Activated T-cell treated with anti-CD3 and anti-CD28 coated beads, Interleukin-2, amount 50 U/mL, for 4 hours (primary cell): ENCODE measurements around the gene SEMA6C. TPM values are rescaled to one million over a fixed set of nuclear protein-coding genes. Genes with fewer than 3 reads are reported as not detected.
"Not testable (repeated sequence)": the region's sequence is repeated elsewhere in the genome, so short reads cannot be mapped to it uniquely, and the experiment has no call there.

Source experiments
- ATAC-seq, 2 donors: fragments of 200-7000 bp; cut with Tn5 transposase; one replicate each; pipeline ENCODE4 v1.10.0; 2021
- DNase-seq: peaks from one replicate; pipeline ENCODE4 v3.0.0-alpha.2; 2020
- H3K27me3 Mint-ChIP-seq: one replicate; pipeline ENCODE4 v1.8.0; 2021; ENCODE audit warnings: low read depth, mixed read lengths
- H3K36me3 Mint-ChIP-seq: one replicate; pipeline ENCODE4 v1.8.0; 2022; ENCODE audit warnings: mixed read lengths; ENCODE audit not compliant: insufficient read depth
- H3K4me1 Mint-ChIP-seq: one replicate; pipeline ENCODE4 v1.8.0; 2021; ENCODE audit warnings: low read depth, mixed read lengths
- H3K4me3 Mint-ChIP-seq: one replicate; pipeline ENCODE4 v1.8.0; 2021; ENCODE audit warnings: mild to moderate bottlenecking, moderate library complexity, mixed read lengths
- H3K9me3 Mint-ChIP-seq: one replicate; pipeline ENCODE4 v1.8.0; 2021; ENCODE audit warnings: mixed read lengths
- total RNA-seq, 3 donors: library from RNA; stranded (reverse); gene quantifications; one replicate each; pipeline ENCODE4 v1.2.1, GENCODE V29; 2021

Gene SEMA6C
- 1 to 10 TPM in 1 of 3 donors, under 1 TPM in 2; 0.78 to 1.3 (median 0.84) TPM for total RNA-seq

GRCh38 chr1:151146412-151147131 lies at the start of gene SEMA6C:
Gene SEMA6C, minus strand, starts transcription at chr1:151146631. Its CDS starts 4,010 bp downstream, at chr1:151142621.
- DNase-seq = peak; percentile 78
- H3K4me1 Mint-ChIP-seq = peaks cover 11% of the 10 kb centered on the region
- no peaks in the 10 kb centered on the region for H3K27me3 Mint-ChIP-seq
- no peaks in the 10 kb centered on the region for H3K9me3 Mint-ChIP-seq
- H3K4me3 Mint-ChIP-seq = peak within 1 kb of the TSS; percentile 85
- peak; percentile 100 for ATAC-seq
- H3K36me3 Mint-ChIP-seq = no peaks in the 10 kb centered on the region

DNA sequence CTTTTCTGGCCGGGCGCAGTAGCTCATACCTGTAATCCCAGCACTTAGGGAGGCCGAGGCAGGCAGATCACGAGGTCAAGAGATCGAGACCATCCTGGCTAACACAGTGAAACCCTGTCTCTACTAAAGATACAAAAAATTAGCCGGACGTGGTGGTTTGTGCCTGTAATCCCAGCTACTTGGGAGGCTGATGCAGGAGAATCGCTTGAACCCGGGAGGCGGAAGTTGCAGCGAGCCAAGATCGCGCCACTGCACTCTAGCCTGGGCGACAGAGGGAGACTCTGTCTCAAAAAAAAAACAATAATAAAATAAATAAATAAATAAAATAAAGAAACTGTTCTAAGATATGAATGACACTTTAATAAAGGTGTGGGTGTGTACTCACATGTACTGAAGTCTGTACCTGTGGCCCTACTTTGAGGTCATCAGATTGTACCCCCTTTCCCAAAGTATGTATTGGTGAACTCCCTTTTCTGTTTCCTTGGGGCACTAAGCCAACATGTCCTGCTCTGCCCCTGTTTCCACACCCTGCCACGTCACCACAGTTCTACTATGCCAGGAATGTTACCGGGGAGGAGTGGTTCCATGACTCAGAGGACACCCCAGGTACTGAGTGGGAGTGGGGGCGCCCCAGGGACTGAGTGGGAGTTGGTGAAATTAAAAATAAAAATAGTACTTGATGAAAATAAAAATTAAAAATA lies 48.6 kb upstream of the SEMA6C start:
- peak; percentile 13 for DNase-seq
- ATAC-seq, H3K27me3 Mint-ChIP-seq, H3K9me3 Mint-ChIP-seq, H3K36me3 Mint-ChIP-seq, H3K4me3 Mint-ChIP-seq: not testable (repeated sequence)
- H3K4me1 Mint-ChIP-seq = peaks cover 30% of the 10 kb centered on the region

DNA sequence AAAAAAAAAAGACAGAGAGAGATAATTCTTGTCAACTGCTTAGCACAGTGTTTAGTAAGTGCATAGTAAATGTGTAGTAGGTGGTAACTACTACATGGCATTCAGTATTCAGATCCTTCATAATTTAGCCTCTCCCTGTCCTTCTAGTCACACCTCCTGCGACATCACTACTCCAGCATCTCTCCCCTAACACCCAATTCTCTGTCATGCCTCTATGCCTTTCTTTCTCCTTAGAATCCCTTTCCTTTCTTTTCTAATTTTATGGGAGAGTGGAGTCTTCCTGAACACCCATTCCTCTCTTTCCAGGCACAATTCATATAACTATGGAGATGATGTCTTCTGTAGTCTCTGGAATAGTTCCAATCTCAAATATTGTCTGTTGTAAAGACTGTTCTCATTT lies 47.4 kb upstream of the SEMA6C start:
- peaks cover 3% of the 10 kb centered on the region for H3K27me3 Mint-ChIP-seq
- H3K4me3 Mint-ChIP-seq = no peak overlapping the region
- ATAC-seq = no peak
- H3K9me3 Mint-ChIP-seq = no peaks in the 10 kb centered on the region
- H3K36me3 Mint-ChIP-seq = no peaks in the 10 kb centered on the region
- H3K4me1 Mint-ChIP-seq = peaks cover 23% of the 10 kb centered on the region
- no peak for DNase-seq

GRCh38 chr1:151193304-151193703 lies 46.9 kb upstream of the SEMA6C start:
- peaks cover 28% of the 10 kb centered on the region for H3K4me1 Mint-ChIP-seq
- H3K36me3 Mint-ChIP-seq = no peaks in the 10 kb centered on the region
- no peak for ATAC-seq
- no peak for DNase-seq
- H3K9me3 Mint-ChIP-seq = no peaks in the 10 kb centered on the region
- H3K4me3 Mint-ChIP-seq = no peak overlapping the region
- peaks cover 3% of the 10 kb centered on the region for H3K27me3 Mint-ChIP-seq

DNA sequence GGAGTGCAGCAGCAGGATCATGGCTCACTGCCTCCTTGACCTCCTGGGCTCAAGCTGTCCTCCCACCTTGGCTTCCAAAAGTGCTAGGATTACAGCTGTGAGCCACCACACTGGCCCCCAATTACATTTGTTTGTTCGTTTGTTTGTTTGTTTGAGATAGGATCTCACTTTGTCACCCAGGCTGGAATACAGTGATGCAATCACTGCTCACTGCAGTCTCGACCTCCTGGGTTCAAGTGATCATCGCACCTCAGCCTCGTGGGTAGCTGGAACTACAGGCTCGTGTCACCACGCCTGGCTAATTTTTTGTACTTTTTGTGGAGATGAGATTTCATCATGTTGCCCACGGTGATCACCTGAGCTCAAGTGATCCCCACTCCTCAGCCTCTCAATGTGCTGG lies 45.6 kb upstream of the SEMA6C start:
- Mint-ChIP-seq H3K4me1 (peaks cover 25% of the 10 kb centered on the region), H3K36me3 (no peaks in the 10 kb centered on the region), H3K4me3 (no peak overlapping the region), H3K9me3 (no peaks in the 10 kb centered on the region), H3K27me3 (peaks cover 3% of the 10 kb centered on the region)
- no peak for ATAC-seq
- no peak for DNase-seq

DNA sequence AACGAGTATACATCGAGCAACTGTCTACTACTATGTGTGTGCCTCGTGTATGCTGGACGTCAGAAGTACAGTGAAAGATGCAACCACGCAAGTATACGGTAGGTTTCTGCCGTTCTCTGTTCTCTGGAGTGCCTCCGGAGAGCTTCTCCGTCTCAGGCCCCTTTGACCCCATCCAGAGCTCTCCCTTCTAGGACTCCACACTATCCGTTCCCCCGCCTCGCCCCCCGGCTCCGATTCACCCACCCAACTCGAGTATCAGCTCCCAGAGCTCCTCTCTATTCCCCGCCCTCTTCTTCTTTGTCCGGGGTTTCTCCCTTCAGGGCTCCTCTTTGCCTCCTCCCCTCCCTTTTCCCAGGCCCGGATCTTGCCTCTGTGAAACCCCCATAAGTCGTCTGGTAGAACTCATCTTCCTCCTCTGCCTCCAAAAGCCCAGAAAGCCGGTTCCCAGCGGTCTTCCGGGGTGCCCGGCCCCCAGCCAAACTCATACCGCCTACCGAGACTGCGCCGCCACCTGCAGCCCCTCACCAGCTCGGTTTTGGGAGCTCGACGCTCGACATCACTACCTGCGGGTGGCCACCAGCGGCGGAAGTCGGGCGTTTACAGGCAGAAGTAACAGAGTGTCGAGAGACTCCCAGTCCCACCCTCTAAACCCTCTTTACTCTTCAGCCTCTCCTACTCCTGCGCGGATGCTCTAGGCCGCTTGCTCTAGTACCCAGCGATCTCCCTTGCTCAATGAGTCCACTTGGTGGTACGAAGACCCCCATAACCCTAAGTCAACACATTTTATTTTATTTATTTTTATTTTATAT lies 43.4 kb upstream of the SEMA6C start, which contains the start of gene VPS72:
TSS of gene VPS72 (minus strand) at position 561 of the 809 bp plus-strand sequence. CDS start at position 485, 76 bp downstream.
- no peaks in the 10 kb centered on the region for H3K9me3 Mint-ChIP-seq
- H3K36me3 Mint-ChIP-seq = peaks cover 3% of the 10 kb centered on the region
- peaks cover 2% of the 10 kb centered on the region for H3K27me3 Mint-ChIP-seq
- DNase-seq (peak; percentile 76), ATAC-seq (peak; percentile 96 to 97)
- peak within 1 kb of the TSS; percentile 96 for H3K4me3 Mint-ChIP-seq
- peaks cover 23% of the 10 kb centered on the region for H3K4me1 Mint-ChIP-seq

DNA sequence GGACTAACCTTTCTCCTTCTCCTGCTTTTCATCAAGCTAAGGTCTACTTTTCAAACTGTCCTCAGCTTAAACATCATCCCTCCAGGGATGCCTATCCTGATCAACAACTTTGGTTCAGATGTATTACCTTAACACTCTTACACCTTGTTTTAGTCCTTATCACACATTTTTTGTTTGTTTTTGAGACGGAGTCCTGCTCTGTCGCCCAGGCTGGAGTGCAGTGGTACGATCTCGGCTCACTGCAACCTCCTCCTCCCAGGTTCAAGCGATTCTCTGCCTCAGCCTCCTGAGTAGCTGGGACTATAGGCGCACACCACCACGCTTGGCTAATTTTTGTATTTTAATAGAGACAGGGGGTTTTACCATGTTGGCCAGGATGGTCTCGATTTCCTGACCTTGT lies 42.2 kb upstream of the SEMA6C start:
- Mint-ChIP-seq H3K4me1 (peaks cover 23% of the 10 kb centered on the region), H3K4me3 (peak overlapping the region; percentile 96)
- not testable (repeated sequence) for H3K36me3 Mint-ChIP-seq, DNase-seq, H3K27me3 Mint-ChIP-seq, H3K9me3 Mint-ChIP-seq, ATAC-seq

GRCh38 chr1:151187205-151187604 lies 40.8 kb upstream of the SEMA6C start:
- no peak for DNase-seq
- peaks cover 17% of the 10 kb centered on the region for H3K36me3 Mint-ChIP-seq
- H3K27me3 Mint-ChIP-seq = no peaks in the 10 kb centered on the region
- H3K9me3 Mint-ChIP-seq = no peaks in the 10 kb centered on the region
- H3K4me1 Mint-ChIP-seq = peaks cover 23% of the 10 kb centered on the region
- no peak for ATAC-seq
- no peak overlapping the region for H3K4me3 Mint-ChIP-seq

- DNase-seq = no peak
- Mint-ChIP-seq H3K9me3 (no peaks in the 10 kb centered on the region), H3K4me3 (no peak overlapping the region), H3K4me1 (peaks cover 14% of the 10 kb centered on the region), H3K27me3 (no peaks in the 10 kb centered on the region), H3K36me3 (peaks cover 33% of the 10 kb centered on the region)
- ATAC-seq = no peak
Observed at GRCh38 chr1:151184211-151184610, 37.8 kb upstream of the SEMA6C start.

DNA sequence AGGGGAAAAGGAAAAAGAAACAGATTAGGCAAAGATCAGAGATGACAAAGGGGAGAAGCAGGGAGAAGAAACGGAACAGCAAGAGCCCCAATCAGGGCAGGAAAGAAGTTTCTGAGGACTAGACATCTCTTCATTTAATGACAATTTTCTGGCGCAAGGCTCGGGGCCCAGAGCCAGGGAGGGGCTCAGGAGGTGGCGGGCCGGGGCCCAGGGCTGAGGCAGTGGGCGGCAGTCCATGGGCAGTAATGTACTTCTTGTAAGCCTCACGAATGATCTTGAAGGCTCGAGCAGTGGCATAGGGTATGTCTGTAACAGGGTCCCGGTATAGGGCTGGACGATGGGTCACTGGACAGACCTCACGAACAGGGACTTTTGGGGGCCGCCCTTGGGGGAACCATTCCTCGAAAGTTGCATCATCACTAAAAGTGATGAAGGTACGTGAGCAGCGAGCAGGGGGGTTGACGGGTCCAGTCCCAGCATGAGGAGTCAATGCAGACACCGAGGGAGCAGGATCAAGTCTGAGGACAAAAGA lies 30.1 kb upstream of the SEMA6C start:
- DNase-seq (no peak), ATAC-seq (no peak)
- Mint-ChIP-seq H3K4me3 (no peak overlapping the region), H3K27me3 (no peaks in the 10 kb centered on the region), H3K36me3 (peaks cover 51% of the 10 kb centered on the region), H3K9me3 (no peaks in the 10 kb centered on the region), H3K4me1 (peaks cover 3% of the 10 kb centered on the region)

GRCh38 chr1:151175863-151176262 lies 29.4 kb upstream of the SEMA6C start, which contains the start of gene TMOD4:
Gene TMOD4, minus strand, starts transcription at chr1:151175981. Its CDS starts 1,106 bp downstream, at chr1:151174875.
- ATAC-seq (peak in 1 of 2 donors; percentile 58), DNase-seq (no peak)
- Mint-ChIP-seq H3K9me3 (no peaks in the 10 kb centered on the region), H3K27me3 (no peaks in the 10 kb centered on the region), H3K4me1 (peaks cover 3% of the 10 kb centered on the region), H3K36me3 (peaks cover 52% of the 10 kb centered on the region), H3K4me3 (no peak within 1 kb of the TSS)

GRCh38 chr1:151175041-151175741 lies 28.8 kb upstream of the SEMA6C start:
- Mint-ChIP-seq H3K4me3 (no peak overlapping the region), H3K36me3 (peaks cover 54% of the 10 kb centered on the region), H3K27me3 (no peaks in the 10 kb centered on the region), H3K4me1 (peaks cover 3% of the 10 kb centered on the region), H3K9me3 (no peaks in the 10 kb centered on the region)
- no peak for ATAC-seq
- no peak for DNase-seq

GRCh38 chr1:151171190-151171589 lies 24.8 kb upstream of the SEMA6C start:
- no peak for ATAC-seq
- Mint-ChIP-seq H3K36me3 (peaks cover 52% of the 10 kb centered on the region), H3K9me3 (no peaks in the 10 kb centered on the region), H3K4me1 (peaks cover 9% of the 10 kb centered on the region), H3K27me3 (no peaks in the 10 kb centered on the region), H3K4me3 (no peak overlapping the region)
- no peak for DNase-seq
